GM12878 (cell line): ENCODE results near the gene SGTA. TPM values are rescaled to one million over a fixed set of nuclear protein-coding genes. Genes with fewer than 3 reads are reported as not detected.

Experiments
- ATAC-seq: fragments of 200-7000 bp; cut with Tn5 transposase; 3 replicates; pipeline ENCODE4 v1.9.1; 2020; ENCODE audit warnings: mild to moderate bottlenecking, moderate library complexity
- BruUV-seq: library from RNA; stranded (reverse); fragments of 400-500 nt; replicated peaks from 2 replicates; lab custom pipeline; 2021; lab: Mats Ljungman, UMichigan
- CTCF ChIA-PET: fragments of 300-600 bp; sonication (Branson Sonifier 250); formaldehyde crosslinking; extraction: SDS; loops from one replicate; lab custom pipeline; 2021; ENCODE audit warnings: inconsistent platforms; lab: Yijun Ruan, JAX
- POLR2A ChIA-PET: fragments of 350-600 bp; formaldehyde crosslinking; extraction: SDS; loops from one replicate; lab custom pipeline; 2021; ENCODE audit warnings: inconsistent platforms; lab: Charles Lee
- RAD21 ChIA-PET: fragments of 300-600 bp; sonication (Branson Sonifier 250); formaldehyde crosslinking; loops from one replicate; lab custom pipeline; 2023; ENCODE audit warnings: antibody characterized with exemption; ENCODE audit not compliant: unreplicated experiment; lab: Charles Lee
- SMC1A ChIA-PET: fragments of 300-600 bp; sonication (Branson Sonifier 250); formaldehyde crosslinking; loops from one replicate; lab custom pipeline; 2023; ENCODE audit not compliant: unreplicated experiment, uncharacterized antibody; lab: Charles Lee
- DNase-seq: peaks from one replicate; pipeline ENCODE4 v3.0.0-alpha.2; 2011; ENCODE audit warnings: low read depth, low spot score
- FAIRE-seq: peaks from 3 replicates; lab custom pipeline; 2011; peaks lifted over from hg19 to GRCh38; lab: Jason Lieb, UNC
- H2AFZ ChIP-seq: 2 replicates; pipeline ENCODE4 v1.6.0; 2011; ENCODE audit warnings: low read depth, low read length, control low read depth; ENCODE audit not compliant: control insufficient read depth
- H3K27ac ChIP-seq: 2 replicates; pipeline ENCODE4 v1.5.1; 2011; ENCODE audit warnings: control low read depth; ENCODE audit not compliant: control insufficient read depth, insufficient read depth
- H3K27me3 ChIP-seq, 2 experiments: replicated peaks in 1 of 2; 2 replicates each; pipeline versions ENCODE4 v1.6.0 to v1.6.1; 2011; ENCODE audit warnings: low read length in 1 of 2; ENCODE audit not compliant: control insufficient read depth in 2 of 2, insufficient read depth in 2 of 2
- H3K36me3 ChIP-seq, 2 experiments: 2 replicates each; pipeline ENCODE4 v1.5.1; 2011; ENCODE audit warnings: low read length in 1 of 2; ENCODE audit not compliant: control insufficient read depth in 2 of 2, insufficient read depth in 2 of 2
- H3K4me1 ChIP-seq: 2 replicates; pipeline ENCODE4 v1.6.1; 2011; ENCODE audit warnings: mild to moderate bottlenecking, low read length, moderate library complexity, mixed read lengths; ENCODE audit not compliant: control insufficient read depth, insufficient read depth
- H3K4me2 ChIP-seq: 2 replicates; pipeline ENCODE4 v1.6.0; 2011; ENCODE audit warnings: control low read depth; ENCODE audit not compliant: control insufficient read depth, insufficient read depth
- H3K4me3 ChIP-seq: fragments of 200-600 bp; sonication (generic); 2 replicates; pipeline ENCODE4 v1.5.1; 2016
- H3K79me2 ChIP-seq: 2 replicates; pipeline ENCODE4 v1.6.0; 2011; ENCODE audit warnings: low read length; ENCODE audit not compliant: control insufficient read depth, insufficient read depth
- H3K9ac ChIP-seq: 2 replicates; pipeline ENCODE4 v1.8.0; 2011; ENCODE audit warnings: low read length, control low read depth, mixed read lengths; ENCODE audit not compliant: control insufficient read depth, insufficient read depth
- H3K9me3 ChIP-seq: replicated peaks from 3 replicates; pipeline ENCODE4 v1.5.1; 2011; ENCODE audit warnings: mild to moderate bottlenecking, low read length; ENCODE audit not compliant: control insufficient read depth, insufficient read depth
- H4K20me1 ChIP-seq: 2 replicates; pipeline ENCODE4 v1.6.0; 2011; ENCODE audit not compliant: control insufficient read depth, insufficient read depth
- BCLAF1 ChIP-seq: fragments of 450-650 bp; IDR thresholded peaks from 2 replicates; pipeline ENCODE4 v1.6.1; 2017; ENCODE audit warnings: antibody characterized with exemption, mild to moderate bottlenecking, moderate library complexity
- CEBPB ChIP-seq, 2 experiments: fragments of 150-350 bp in 1 of 2; IDR thresholded peaks; 2 replicates each; pipeline ENCODE4 v1.6.1; 2012 to 2014; ENCODE audit warnings: low read depth in 2 of 2, low read length in 2 of 2, borderline replicate concordance in 1 of 2, inconsistent platforms in 1 of 2
- MLLT1 ChIP-seq: fragments of 450-650 bp; IDR thresholded peaks from 2 replicates; pipeline ENCODE4 v1.6.1; 2016; ENCODE audit warnings: mild to moderate bottlenecking
- NR2C2 ChIP-seq: IDR thresholded peaks from 2 replicates; pipeline ENCODE4 v1.6.1; 2011; ENCODE audit warnings: borderline replicate concordance, low read depth; ENCODE audit not compliant: control insufficient read depth, insufficient read length
- REST ChIP-seq: IDR thresholded peaks from 2 replicates; pipeline ENCODE4 v1.6.1; 2012; ENCODE audit warnings: mild to moderate bottlenecking, low read depth, low read length
- SMAD1 ChIP-seq: fragments of 450-650 bp; IDR thresholded peaks from 2 replicates; pipeline ENCODE4 v1.6.1; 2018; ENCODE audit warnings: mild to moderate bottlenecking, low read depth; ENCODE audit not compliant: partially characterized antibody
- ZBTB4 ChIP-seq: fragments of 450-650 bp; formaldehyde crosslinking; IDR thresholded peaks from 2 replicates; pipeline ENCODE4 v1.4.0; 2022; ENCODE audit warnings: mild to moderate bottlenecking, moderate library complexity
- ZNF207 ChIP-seq: fragments of 450-650 bp; IDR thresholded peaks from 2 replicates; pipeline ENCODE4 v1.6.1; 2014; ENCODE audit warnings: antibody characterized with exemption, mild to moderate bottlenecking, borderline replicate concordance
- WGBS: methylation state at CpG from one replicate; pipeline ENCODE4 v1.1.6; 2016; ENCODE audit warnings: low lambda C conversion rate; ENCODE audit not compliant: insufficient replicate concordance, insufficient coverage; ENCODE audit errors: missing lambda C conversion rate; 5-methylcytosine and 5-hydroxymethylcytosine counted together
- in situ Hi-C: fragments of 300-500 bp; cut with MboI; formaldehyde crosslinking; loops from 9 replicates; pipeline ENCODE4 v1.14.3; 2018; ENCODE audit warnings: mixed read lengths
- intact Hi-C: fragments of 100-400 bp; cut with micrococcal nuclease; formaldehyde crosslinking; loops from one replicate; pipeline ENCODE4 v1.14.2; 2022; ENCODE audit not compliant: unreplicated experiment
- polyA plus RNA-seq, 11 experiments: library from polyadenylated mRNA; depleted of rRNA in 4 of 11; unstranded in 6 of 11; stranded (reverse) in 5 of 11; fragments of >200 nt; fragmentation: Nextera tagmentation in 4 of 11; fragmentation: Illumina TruSeq in 1 of 11; extraction: Ambion mirVana in 4 of 11; extraction: Trizol in 1 of 11; gene quantifications; 1 replicate in 1 of 11; 2 replicates in 10 of 11; pipeline versions ENCODE4 v1.2.1 to v1.2.3, GENCODE V29; 2011 to 2016; ENCODE audit warnings: inconsistent platforms in 2 of 11, missing spikeins in 2 of 11, low read depth in 1 of 11
- total RNA-seq, 4 experiments: library from RNA; depleted of rRNA in 3 of 4; stranded (reverse); fragments of >200 nt in 3 of 4; fragmentation: Illumina TruSeq in 1 of 4; extraction: Trizol in 1 of 4; gene quantifications; 2 replicates each; pipeline versions ENCODE4 v1.2.1 to v1.2.3, GENCODE V29; 2013 to 2021

The SGTA gene
- total and polyA plus RNA-seq, 10 of the 15 experiments (the other 5 are each of a cell fraction or from before 2014, with no cell fraction given), result 2.0 to 102 (median 48.2) TPM

- Histone ChIP-seq H4K20me1 (no peaks in the 10 kb centered on the region), H3K4me3 (no peak overlapping the region), H3K79me2 (no peaks in the 10 kb centered on the region), H3K27me3 (peaks cover 1 to 3% of the 10 kb centered on the region in 2 experiments; a peak in 1 of 4 replicates), H3K4me1 (no peaks in the 10 kb centered on the region), H3K36me3 (no peaks in the 10 kb centered on the region), H2AFZ (no peak overlapping the region), H3K4me2 (no peak overlapping the region), H3K9ac (no peak overlapping the region), H3K27ac (no peak overlapping the region), H3K9me3 (peaks cover 7% of the 10 kb centered on the region; the same call in 1 of the 3 replicates)
- TF ChIP-seq NR2C2 (no peak), REST (no peak), ZBTB4 (CRISPR knock-in tag) (no peak), BCLAF1 (no peak), SMAD1 (no peak), ZNF207 (no peak), MLLT1 (no peak), CEBPB (IDR thresholded peaks at IDR 0.05; ENCODE audit: borderline replicate concordance in 1 of 2, low read depth in 2 of 2, low read length in 2 of 2) (no peak)
- intact Hi-C loops, result no loop called here
- DNase-seq, result no peak
- in situ Hi-C loops, result no loop called here
- no peak for FAIRE-seq
- RAD21 ChIA-PET, result no interaction called here
- SMC1A ChIA-PET, result interaction anchor here (1.0 kb wide), 1 partner anchor 10 kb away, joined by 3 read pairs; no protein-coding TSS in a partner anchor
- 85% methylated on average over 35 of the region's 51 CpGs for WGBS
- POLR2A ChIA-PET, result no interaction called here
- CTCF ChIA-PET, result no interaction called here
- no peak for ATAC-seq
- BruUV-seq, result no TSS peak
These were observed 66.1 kb downstream of the SGTA start for GRCh38 chr19:2716722-2717637.
